ENCODE results near the gene KLRC4.

Gene KLRC4

GRCh38 chr12:10366875-10367274 lies 42.7 kb downstream of the KLRC4 start:
- DNase-seq = no peak

GRCh38 chr12:10365696-10366405 lies 43.7 kb downstream of the KLRC4 start:
- DNase-seq = no peak

GRCh38 chr12:10364815-10365622 lies 44.5 kb downstream of the KLRC4 start:
- peak; percentile 36 for DNase-seq

GRCh38 chr12:10363914-10364814 lies 45.4 kb downstream of the KLRC4 start:
- no peak for DNase-seq

- no peak for DNase-seq
Measured at GRCh38 chr12:10363658-10363913, 46.0 kb downstream of the KLRC4 start.

GRCh38 chr12:10362828-10363657 lies 46.5 kb downstream of the KLRC4 start:
- DNase-seq = no peak

- no peak for DNase-seq
Measured at GRCh38 chr12:10362325-10362724, 47.2 kb downstream of the KLRC4 start.

- no peak for DNase-seq
Measured at GRCh38 chr12:10361622-10362021, 47.9 kb downstream of the KLRC4 start.

- no peak for DNase-seq
Measured at GRCh38 chr12:10361084-10361483, 48.5 kb downstream of the KLRC4 start.

GRCh38 chr12:10358969-10359368 lies 50.6 kb downstream of the KLRC4 start:
- no peak for DNase-seq

GRCh38 chr12:10358131-10358530 lies 51.4 kb downstream of the KLRC4 start:
- no peak for DNase-seq
